GM21576 (cell line): Measurements from ENCODE around the gene HLA-G.
"Not testable (repeated sequence)": the region's sequence is repeated elsewhere in the genome, so short reads cannot be mapped to it uniquely, and the experiment has no call there.

ENCODE experiments used
- ATAC-seq: cut with Tn5 transposase; IDR thresholded peaks from one replicate; pipeline ENCODE4 v1.9.1; 2021; ENCODE audit warnings: mild to moderate bottlenecking, moderate library complexity; ENCODE audit not compliant: unreplicated experiment

Gene HLA-G

GRCh38 chr6:29864037-29864810 lies 36.6 kb downstream of the HLA-G start:
- ATAC-seq: no peak

- ATAC-seq: no peak
These were observed 38.0 kb downstream of the HLA-G start for GRCh38 chr6:29865631-29866030.

- ATAC-seq: no peak
These were observed 42.5 kb downstream of the HLA-G start for GRCh38 chr6:29870104-29870503.

GRCh38 chr6:29872791-29873190 lies 45.2 kb downstream of the HLA-G start:
- no peak for ATAC-seq

GRCh38 chr6:29875257-29875656 lies 47.6 kb downstream of the HLA-G start:
- ATAC-seq: no peak

- ATAC-seq: not testable (repeated sequence)
These were observed 48.1 kb downstream of the HLA-G start for GRCh38 chr6:29875734-29876133.
